Stomach (tissue), 9 donors: ENCODE data around the gene TMEM62. TPM values are rescaled to one million over a fixed set of nuclear protein-coding genes. Genes with fewer than 3 reads are reported as not detected.

Experiments
- DNase-seq, 2 donors: peaks; one replicate each; pipeline versions ENCODE4 v3.0.0 to v3.0.0-alpha.2; 2013 to 2019
- H3K27ac ChIP-seq, 5 donors: fragments of 200-600 bp in 4 of 5; sonication (generic) in 4 of 5; one replicate each; pipeline ENCODE4 v1.5.1; 2013 to 2019; ENCODE audit warnings: mild to moderate bottlenecking in 1 of 5, moderate library complexity in 1 of 5
- H3K27me3 ChIP-seq, 3 donors: fragments of 200-600 bp; sonication (generic); one replicate each; pipeline ENCODE4 v1.5.1; 2017 to 2019; ENCODE audit warnings: mixed run types in 1 of 3
- H3K36me3 ChIP-seq, 4 donors: fragments of 200-600 bp; sonication (generic); 1 replicate in 3 of 4; 2 replicates in 1 of 4; pipeline ENCODE4 v1.5.1; 2016 to 2019
- H3K4me1 ChIP-seq, 4 donors: fragments of 200-600 bp; sonication (generic); one replicate each; pipeline ENCODE4 v1.5.1; 2016 to 2019
- H3K4me3 ChIP-seq, 4 donors: fragments of 200-600 bp; sonication (generic) in 3 of 4; one replicate each; pipeline ENCODE4 v1.5.1; 2016 to 2019; ENCODE audit warnings: mild to moderate bottlenecking in 1 of 4
- H3K9me3 ChIP-seq, 4 donors: fragments of 200-600 bp; sonication (generic); one replicate each; pipeline ENCODE4 v1.5.1; 2016 to 2019
- EP300 ChIP-seq: sonication (generic); formaldehyde crosslinking; IDR thresholded peaks from one replicate; pipeline ENCODE4 v1.6.1; 2017; ENCODE audit warnings: antibody characterized with exemption
- POLR2A ChIP-seq, 4 donors: fragments of 450-650 bp; IDR thresholded peaks; one replicate each; pipeline ENCODE4 v1.6.1; 2016; ENCODE audit warnings: antibody characterized with exemption in 4 of 4, control low read depth in 2 of 4, mild to moderate bottlenecking in 1 of 4, moderate library complexity in 1 of 4
- POLR2AphosphoS5 ChIP-seq, 3 donors: sonication (generic); formaldehyde crosslinking; IDR thresholded peaks; one replicate each; pipeline ENCODE4 v1.6.1; 2016; ENCODE audit warnings: antibody characterized with exemption in 3 of 3
- WGBS, 5 donors: extraction: QIAGEN DNeasy Blood & Tissue Kit in 3 of 5; methylation state at CpG; one replicate each; pipeline versions ENCODE4 v1.1.5 to v1.1.7; 2013 to 2018; 5-methylcytosine and 5-hydroxymethylcytosine counted together
- intact Hi-C: fragments of 100-400 bp; cut with DNase I; formaldehyde crosslinking; loops from one replicate; pipeline ENCODE4 v1.15.1; 2023; ENCODE audit warnings: low total_unique reads
- polyA plus RNA-seq, 3 donors: library from polyadenylated mRNA; stranded (reverse); fragments of 200-250 nt; gene quantifications; one replicate each; pipeline ENCODE4 v1.2.3, GENCODE V29; 2013
- total RNA-seq, 5 donors: library from RNA; depleted of rRNA; stranded (reverse); fragments of >200 nt; gene quantifications; one replicate each; pipeline versions ENCODE4 v1.1.0 to v1.2.3, GENCODE V29; 2014 to 2016
- TF ChIP-seq, protein P1 (sequence below), 7 experiments: fragments of 450-650 bp in 4 of 7; fragments of 200-600 bp in 3 of 7; sonication (generic) in 3 of 7; IDR thresholded peaks; one replicate each; pipeline ENCODE4 v1.5.1; 2016 to 2019; ENCODE audit warnings: antibody characterized with exemption in 7 of 7, control low read depth in 2 of 7, mild to moderate bottlenecking in 1 of 7
- donor health status: healthy with polysubstance abuse.
- donor health status: Bipolar disorder and iron deficiency.
- donor health status: healthy.

Gene TMEM62
- total and polyA plus RNA-seq, 8 donors = 5.5 to 92.0 (median 33.7) TPM

DNA sequence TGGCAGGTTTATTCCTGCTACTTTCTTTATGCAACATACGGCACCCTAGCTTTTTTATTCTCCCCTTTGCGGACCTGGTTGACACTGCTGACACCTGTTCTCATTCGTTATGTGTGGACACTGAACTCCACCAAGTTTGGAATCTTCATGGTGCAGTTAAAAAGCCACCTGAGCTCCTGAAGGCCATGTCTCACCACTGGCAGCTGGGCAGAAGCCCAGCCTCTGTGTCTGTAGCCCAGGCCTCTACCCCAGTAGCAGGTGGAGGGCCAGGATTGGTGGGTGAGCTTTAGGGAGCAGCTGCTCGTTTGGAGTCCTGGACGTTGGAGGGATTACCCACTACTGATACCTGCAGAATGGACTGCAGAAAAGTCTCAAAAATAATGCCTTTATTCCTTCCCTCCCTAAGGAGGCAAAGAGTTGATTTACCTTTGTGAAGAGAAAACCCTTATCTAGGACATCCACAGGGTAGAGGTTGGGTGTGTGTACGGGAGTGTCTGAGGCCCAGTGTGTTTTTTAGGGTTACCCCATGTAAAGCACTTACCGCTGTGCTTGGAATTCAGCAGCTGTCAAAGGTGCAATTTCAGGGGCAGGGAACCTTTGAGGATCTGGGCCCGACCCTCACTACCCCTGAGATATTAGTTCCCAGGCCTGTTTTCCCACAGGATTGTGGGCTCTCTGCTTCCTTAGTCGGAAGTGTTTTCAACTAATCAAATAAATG, 51.2 kb downstream of the TMEM62 start:
- Histone ChIP-seq H3K36me3 (peaks cover 10 to 31% (median 23%) of the 10 kb centered on the region in 4 donors), H3K27me3 (no peaks in the 10 kb centered on the region), H3K27ac (peak overlapping the region; percentile 94 to 98 (median 97)), H3K9me3 (no peaks in the 10 kb centered on the region), H3K4me3 (peak overlapping the region; percentile 71 to 93 (median 82)), H3K4me1 (peaks cover 18 to 71% (median 39%) of the 10 kb centered on the region in 4 donors)
- 58 to 69% (median 60%) methylated on average over 9 of the region's 9 CpGs for WGBS, 5 donors
- no peak for DNase-seq
- TF ChIP-seq, protein P1, sequence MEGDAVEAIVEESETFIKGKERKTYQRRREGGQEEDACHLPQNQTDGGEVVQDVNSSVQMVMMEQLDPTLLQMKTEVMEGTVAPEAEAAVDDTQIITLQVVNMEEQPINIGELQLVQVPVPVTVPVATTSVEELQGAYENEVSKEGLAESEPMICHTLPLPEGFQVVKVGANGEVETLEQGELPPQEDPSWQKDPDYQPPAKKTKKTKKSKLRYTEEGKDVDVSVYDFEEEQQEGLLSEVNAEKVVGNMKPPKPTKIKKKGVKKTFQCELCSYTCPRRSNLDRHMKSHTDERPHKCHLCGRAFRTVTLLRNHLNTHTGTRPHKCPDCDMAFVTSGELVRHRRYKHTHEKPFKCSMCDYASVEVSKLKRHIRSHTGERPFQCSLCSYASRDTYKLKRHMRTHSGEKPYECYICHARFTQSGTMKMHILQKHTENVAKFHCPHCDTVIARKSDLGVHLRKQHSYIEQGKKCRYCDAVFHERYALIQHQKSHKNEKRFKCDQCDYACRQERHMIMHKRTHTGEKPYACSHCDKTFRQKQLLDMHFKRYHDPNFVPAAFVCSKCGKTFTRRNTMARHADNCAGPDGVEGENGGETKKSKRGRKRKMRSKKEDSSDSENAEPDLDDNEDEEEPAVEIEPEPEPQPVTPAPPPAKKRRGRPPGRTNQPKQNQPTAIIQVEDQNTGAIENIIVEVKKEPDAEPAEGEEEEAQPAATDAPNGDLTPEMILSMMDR (IDR thresholded peaks at IDR 0.05) = no peak
- TF ChIP-seq EP300 = no peak
- TF ChIP-seq POLR2AphosphoS5 (IDR thresholded peaks at IDR 0.05) = no peak
- no peak for TF ChIP-seq POLR2A (IDR thresholded peaks at IDR 0.05)
- intact Hi-C loops = no loop called here

DNA sequence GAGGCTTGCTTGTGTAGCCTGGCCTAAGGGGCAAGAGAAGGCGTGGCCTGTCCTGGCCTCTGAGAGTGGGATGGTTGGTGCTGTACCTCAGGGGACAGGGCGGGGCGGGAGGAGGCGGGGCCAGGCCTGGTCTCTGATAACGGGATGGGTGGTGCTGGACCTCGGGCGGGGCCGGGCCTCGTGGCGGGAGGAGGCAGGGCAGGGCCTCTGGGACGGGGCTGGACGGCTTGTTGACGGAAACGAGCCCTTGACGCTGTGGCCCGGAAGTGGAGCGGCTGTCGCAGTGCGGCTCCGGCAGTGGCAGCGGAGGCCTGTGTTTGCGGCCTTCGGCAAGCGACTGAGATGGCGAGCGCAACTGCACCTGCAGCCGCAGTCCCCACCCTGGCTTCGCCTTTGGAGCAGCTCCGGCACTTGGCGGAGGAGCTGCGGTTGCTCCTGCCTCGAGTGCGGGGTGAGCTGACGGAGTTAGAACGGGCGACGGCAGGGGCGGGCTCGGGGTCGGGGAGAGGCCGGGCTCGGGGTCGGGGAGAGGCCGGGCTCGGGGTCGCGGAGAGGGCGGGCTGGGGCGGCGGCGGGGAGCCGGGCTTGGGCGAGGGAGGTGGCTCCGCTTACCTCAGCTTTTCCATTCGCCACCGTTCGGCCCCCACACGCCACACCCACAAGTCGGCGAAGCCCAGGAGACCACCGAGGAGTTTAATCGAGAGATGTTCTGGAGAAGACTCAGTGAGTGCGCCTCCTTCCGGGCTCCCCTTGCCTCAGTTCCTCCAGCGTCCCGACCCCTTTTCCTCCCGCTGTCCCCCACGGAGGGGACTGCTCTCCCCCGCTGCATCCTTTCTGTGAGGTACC, 52.0 kb downstream of the TMEM62 start, which contains the start of gene CCNDBP1:
TSS of gene CCNDBP1 (plus strand) at position 247 of the 846 bp plus-strand sequence. CDS start at position 343, 96 bp downstream.
- H3K4me1 ChIP-seq = peaks cover 26 to 79% (median 43%) of the 10 kb centered on the region in 4 donors
- 0 to 2% (median 1%) methylated on average over 30 to 69 of the region's 69 CpGs for WGBS, 5 donors
- no peaks in the 10 kb centered on the region for H3K27me3 ChIP-seq
- peak; percentile 64 to 98 (median 95) for TF ChIP-seq POLR2AphosphoS5 (IDR thresholded peaks at IDR 0.05)
- peak in 1 of 4 donors; percentile 69 for TF ChIP-seq POLR2A (IDR thresholded peaks at IDR 0.05)
- no peak for TF ChIP-seq EP300
- TF ChIP-seq, protein P1 (IDR thresholded peaks at IDR 0.05) = peak in 2 of 7 experiments; percentile 12 to 40
- H3K4me3 ChIP-seq = peak within 1 kb of the TSS; percentile 71 to 93 (median 82)
- peak; percentile 97 to 98 for DNase-seq
- peaks cover 15 to 38% (median 24%) of the 10 kb centered on the region in 4 donors for H3K36me3 ChIP-seq
- H3K9me3 ChIP-seq = no peaks in the 10 kb centered on the region
- peak within 1 kb of the TSS; percentile 94 to 98 (median 97) for H3K27ac ChIP-seq
- intact Hi-C loops = no loop called here

DNA sequence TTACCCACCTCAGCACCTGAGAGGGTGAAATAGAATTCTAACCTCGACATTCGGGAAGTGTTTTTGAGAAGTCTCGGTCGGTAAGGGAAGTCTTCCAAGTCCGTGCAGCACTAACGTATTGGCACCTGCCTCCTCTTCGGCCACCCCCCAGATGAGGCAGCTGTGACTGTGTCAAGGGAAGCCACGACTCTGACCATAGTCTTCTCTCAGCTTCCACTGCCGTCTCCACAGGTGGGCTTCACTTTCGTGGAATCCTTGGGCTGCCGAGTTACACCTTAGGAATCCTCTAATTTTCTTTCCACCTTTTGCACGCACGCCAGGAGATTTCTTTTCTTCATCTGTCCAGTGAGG, 52.6 kb downstream of the TMEM62 start:
- H3K27ac ChIP-seq = peak overlapping the region; percentile 94 to 98 (median 97)
- intact Hi-C loops = no loop called here
- H3K36me3 ChIP-seq = peaks cover 21 to 40% (median 30%) of the 10 kb centered on the region in 4 donors
- peak in 1 of 2 donors; percentile 31 for DNase-seq
- 1 to 6% (median 2%) methylated on average over 12 to 13 of the region's 13 CpGs for WGBS, 5 donors
- no peaks in the 10 kb centered on the region for H3K9me3 ChIP-seq
- TF ChIP-seq EP300 = no peak
- no peak for TF ChIP-seq POLR2A (IDR thresholded peaks at IDR 0.05)
- TF ChIP-seq, protein P1 (IDR thresholded peaks at IDR 0.05) = no peak
- TF ChIP-seq POLR2AphosphoS5 (IDR thresholded peaks at IDR 0.05) = no peak
- peak overlapping the region; percentile 71 to 93 (median 82) for H3K4me3 ChIP-seq
- no peaks in the 10 kb centered on the region for H3K27me3 ChIP-seq
- H3K4me1 ChIP-seq = peaks cover 26 to 79% (median 45%) of the 10 kb centered on the region in 4 donors

DNA sequence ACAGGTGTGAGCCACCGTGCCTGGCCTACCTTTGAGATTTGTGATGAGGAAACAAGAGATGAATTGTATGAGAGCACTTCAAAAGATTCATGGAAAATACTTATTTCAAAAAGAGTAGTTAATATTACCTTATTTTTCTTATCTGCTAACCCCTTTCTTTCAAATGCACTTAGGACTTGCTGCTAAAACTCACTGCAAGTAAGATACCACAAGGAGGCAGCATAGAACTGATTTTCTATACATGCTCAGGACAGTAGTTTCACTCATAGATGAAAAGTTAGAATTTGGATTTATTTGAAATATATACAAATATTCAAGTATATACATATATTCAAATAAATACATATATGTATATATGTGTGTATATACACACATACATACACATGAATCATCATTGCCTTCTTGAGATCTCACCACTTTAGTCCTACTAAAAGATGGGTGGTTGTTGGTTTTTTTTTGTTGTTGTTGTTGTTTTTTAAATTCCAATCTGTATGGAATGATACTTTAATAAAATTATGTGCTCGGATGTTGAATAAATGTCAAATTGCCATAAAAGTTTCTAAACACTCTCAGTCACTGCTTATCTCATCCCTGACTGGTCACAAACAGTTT, 54.3 kb downstream of the TMEM62 start:
- H3K4me3 ChIP-seq = peak overlapping the region in 1 of 4 donors; percentile 7
- intact Hi-C loops = no loop called here
- no peak overlapping the region for H3K27ac ChIP-seq
- 56 to 75% (median 63%) methylated on average over 2 of the region's 2 CpGs for WGBS, 5 donors
- TF ChIP-seq, protein P1 (IDR thresholded peaks at IDR 0.05) = peak in 3 of 7 experiments; percentile 35 to 48 (median 43)
- TF ChIP-seq POLR2AphosphoS5 (IDR thresholded peaks at IDR 0.05) (no peak), POLR2A (IDR thresholded peaks at IDR 0.05) (no peak), EP300 (no peak)
- DNase-seq = peak in 1 of 2 donors; percentile 72
- peaks cover 26 to 66% (median 45%) of the 10 kb centered on the region in 4 donors for H3K4me1 ChIP-seq
- H3K9me3 ChIP-seq = no peaks in the 10 kb centered on the region
- H3K36me3 ChIP-seq = peaks cover 37 to 46% (median 41%) of the 10 kb centered on the region in 4 donors
- H3K27me3 ChIP-seq = no peaks in the 10 kb centered on the region
